GM23338 (cell line): ENCODE measurements around the gene PTCD2.
"Not testable (repeated sequence)": the region's sequence is repeated elsewhere in the genome, so short reads cannot be mapped to it uniquely, and the experiment has no call there.

ENCODE experiments used
- CREB1 ChIP-seq: fragments of 250-450 bp; sonication (Bioruptor Pico); IDR thresholded peaks from 2 replicates; pipeline ENCODE4 v1.5.0; 2020; ENCODE audit warnings: low read depth, mild to moderate bottlenecking, moderate library complexity
- ETS1 ChIP-seq: IDR thresholded peaks from 2 replicates; pipeline ENCODE4 v1.6.1; 2016; ENCODE audit warnings: antibody characterized with exemption
- EZH2 ChIP-seq: fragments of 200-600 bp; sonication (generic); IDR thresholded peaks from one replicate; pipeline ENCODE4 v1.8.0; 2017; ENCODE audit warnings: antibody characterized with exemption, mild to moderate bottlenecking, low read depth; ENCODE audit not compliant: unreplicated experiment
- EZH2phosphoT487 ChIP-seq: fragments of 200-600 bp; sonication (generic); IDR thresholded peaks from one replicate; pipeline ENCODE4 v1.8.1; 2018; ENCODE audit warnings: antibody characterized with exemption; ENCODE audit not compliant: unreplicated experiment
- JUNB ChIP-seq: IDR thresholded peaks from one replicate; pipeline ENCODE4 v1.6.1; 2016; ENCODE audit warnings: antibody characterized with exemption; ENCODE audit not compliant: unreplicated experiment
- POLR2AphosphoS5 ChIP-seq: IDR thresholded peaks from 2 replicates; pipeline ENCODE4 v1.6.1; 2016; ENCODE audit warnings: antibody characterized with exemption, low read depth
- STAT1 ChIP-seq: IDR thresholded peaks from one replicate; pipeline ENCODE4 v1.6.1; 2016; ENCODE audit warnings: antibody characterized with exemption; ENCODE audit not compliant: unreplicated experiment
- ZNF114 ChIP-seq: fragments of 250-450 bp; sonication (Bioruptor Pico); IDR thresholded peaks from 2 replicates; pipeline ENCODE4 v1.5.0; 2020; ENCODE audit warnings: mild to moderate bottlenecking, moderate library complexity
- ZNF331 ChIP-seq: fragments of 250-450 bp; sonication (Bioruptor Pico); IDR thresholded peaks from 2 replicates; pipeline ENCODE4 v1.5.0; 2020; ENCODE audit warnings: low read depth, mild to moderate bottlenecking, moderate library complexity
- TF ChIP-seq, protein P1 (sequence below), 2 experiments: fragments of 200-600 bp in 1 of 2; sonication (generic) in 1 of 2; conservative IDR thresholded peaks; 2 replicates each; pipeline versions ENCODE4 v1.5.1 to v1.6.1; 2016 to 2017; ENCODE audit warnings: antibody characterized with exemption in 2 of 2, low read depth in 2 of 2, mild to moderate bottlenecking in 2 of 2, moderate library complexity in 1 of 2
- TF ChIP-seq, protein P2 (sequence below): IDR thresholded peaks from one replicate; pipeline ENCODE4 v1.6.1; 2018; ENCODE audit warnings: antibody characterized with exemption; ENCODE audit not compliant: unreplicated experiment
- TF ChIP-seq, protein P3 (sequence below): fragments of 250-450 bp; sonication (Bioruptor Pico); IDR thresholded peaks from 2 replicates; pipeline ENCODE4 v1.5.0; 2020; ENCODE audit warnings: mild to moderate bottlenecking, moderate library complexity

- TF ChIP-seq, protein P1, sequence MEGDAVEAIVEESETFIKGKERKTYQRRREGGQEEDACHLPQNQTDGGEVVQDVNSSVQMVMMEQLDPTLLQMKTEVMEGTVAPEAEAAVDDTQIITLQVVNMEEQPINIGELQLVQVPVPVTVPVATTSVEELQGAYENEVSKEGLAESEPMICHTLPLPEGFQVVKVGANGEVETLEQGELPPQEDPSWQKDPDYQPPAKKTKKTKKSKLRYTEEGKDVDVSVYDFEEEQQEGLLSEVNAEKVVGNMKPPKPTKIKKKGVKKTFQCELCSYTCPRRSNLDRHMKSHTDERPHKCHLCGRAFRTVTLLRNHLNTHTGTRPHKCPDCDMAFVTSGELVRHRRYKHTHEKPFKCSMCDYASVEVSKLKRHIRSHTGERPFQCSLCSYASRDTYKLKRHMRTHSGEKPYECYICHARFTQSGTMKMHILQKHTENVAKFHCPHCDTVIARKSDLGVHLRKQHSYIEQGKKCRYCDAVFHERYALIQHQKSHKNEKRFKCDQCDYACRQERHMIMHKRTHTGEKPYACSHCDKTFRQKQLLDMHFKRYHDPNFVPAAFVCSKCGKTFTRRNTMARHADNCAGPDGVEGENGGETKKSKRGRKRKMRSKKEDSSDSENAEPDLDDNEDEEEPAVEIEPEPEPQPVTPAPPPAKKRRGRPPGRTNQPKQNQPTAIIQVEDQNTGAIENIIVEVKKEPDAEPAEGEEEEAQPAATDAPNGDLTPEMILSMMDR (conservative IDR thresholded peaks at IDR 0.05; ENCODE audit: low read depth in 2 of 2) = not testable (repeated sequence)
- not testable (repeated sequence) for TF ChIP-seq EZH2phosphoT487, POLR2AphosphoS5, ETS1, CREB1, EZH2, ZNF331, JUNB, STAT1, ZNF114
- TF ChIP-seq, protein P2, sequence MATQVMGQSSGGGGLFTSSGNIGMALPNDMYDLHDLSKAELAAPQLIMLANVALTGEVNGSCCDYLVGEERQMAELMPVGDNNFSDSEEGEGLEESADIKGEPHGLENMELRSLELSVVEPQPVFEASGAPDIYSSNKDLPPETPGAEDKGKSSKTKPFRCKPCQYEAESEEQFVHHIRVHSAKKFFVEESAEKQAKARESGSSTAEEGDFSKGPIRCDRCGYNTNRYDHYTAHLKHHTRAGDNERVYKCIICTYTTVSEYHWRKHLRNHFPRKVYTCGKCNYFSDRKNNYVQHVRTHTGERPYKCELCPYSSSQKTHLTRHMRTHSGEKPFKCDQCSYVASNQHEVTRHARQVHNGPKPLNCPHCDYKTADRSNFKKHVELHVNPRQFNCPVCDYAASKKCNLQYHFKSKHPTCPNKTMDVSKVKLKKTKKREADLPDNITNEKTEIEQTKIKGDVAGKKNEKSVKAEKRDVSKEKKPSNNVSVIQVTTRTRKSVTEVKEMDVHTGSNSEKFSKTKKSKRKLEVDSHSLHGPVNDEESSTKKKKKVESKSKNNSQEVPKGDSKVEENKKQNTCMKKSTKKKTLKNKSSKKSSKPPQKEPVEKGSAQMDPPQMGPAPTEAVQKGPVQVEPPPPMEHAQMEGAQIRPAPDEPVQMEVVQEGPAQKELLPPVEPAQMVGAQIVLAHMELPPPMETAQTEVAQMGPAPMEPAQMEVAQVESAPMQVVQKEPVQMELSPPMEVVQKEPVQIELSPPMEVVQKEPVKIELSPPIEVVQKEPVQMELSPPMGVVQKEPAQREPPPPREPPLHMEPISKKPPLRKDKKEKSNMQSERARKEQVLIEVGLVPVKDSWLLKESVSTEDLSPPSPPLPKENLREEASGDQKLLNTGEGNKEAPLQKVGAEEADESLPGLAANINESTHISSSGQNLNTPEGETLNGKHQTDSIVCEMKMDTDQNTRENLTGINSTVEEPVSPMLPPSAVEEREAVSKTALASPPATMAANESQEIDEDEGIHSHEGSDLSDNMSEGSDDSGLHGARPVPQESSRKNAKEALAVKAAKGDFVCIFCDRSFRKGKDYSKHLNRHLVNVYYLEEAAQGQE = not testable (repeated sequence)
- TF ChIP-seq, protein P3, sequence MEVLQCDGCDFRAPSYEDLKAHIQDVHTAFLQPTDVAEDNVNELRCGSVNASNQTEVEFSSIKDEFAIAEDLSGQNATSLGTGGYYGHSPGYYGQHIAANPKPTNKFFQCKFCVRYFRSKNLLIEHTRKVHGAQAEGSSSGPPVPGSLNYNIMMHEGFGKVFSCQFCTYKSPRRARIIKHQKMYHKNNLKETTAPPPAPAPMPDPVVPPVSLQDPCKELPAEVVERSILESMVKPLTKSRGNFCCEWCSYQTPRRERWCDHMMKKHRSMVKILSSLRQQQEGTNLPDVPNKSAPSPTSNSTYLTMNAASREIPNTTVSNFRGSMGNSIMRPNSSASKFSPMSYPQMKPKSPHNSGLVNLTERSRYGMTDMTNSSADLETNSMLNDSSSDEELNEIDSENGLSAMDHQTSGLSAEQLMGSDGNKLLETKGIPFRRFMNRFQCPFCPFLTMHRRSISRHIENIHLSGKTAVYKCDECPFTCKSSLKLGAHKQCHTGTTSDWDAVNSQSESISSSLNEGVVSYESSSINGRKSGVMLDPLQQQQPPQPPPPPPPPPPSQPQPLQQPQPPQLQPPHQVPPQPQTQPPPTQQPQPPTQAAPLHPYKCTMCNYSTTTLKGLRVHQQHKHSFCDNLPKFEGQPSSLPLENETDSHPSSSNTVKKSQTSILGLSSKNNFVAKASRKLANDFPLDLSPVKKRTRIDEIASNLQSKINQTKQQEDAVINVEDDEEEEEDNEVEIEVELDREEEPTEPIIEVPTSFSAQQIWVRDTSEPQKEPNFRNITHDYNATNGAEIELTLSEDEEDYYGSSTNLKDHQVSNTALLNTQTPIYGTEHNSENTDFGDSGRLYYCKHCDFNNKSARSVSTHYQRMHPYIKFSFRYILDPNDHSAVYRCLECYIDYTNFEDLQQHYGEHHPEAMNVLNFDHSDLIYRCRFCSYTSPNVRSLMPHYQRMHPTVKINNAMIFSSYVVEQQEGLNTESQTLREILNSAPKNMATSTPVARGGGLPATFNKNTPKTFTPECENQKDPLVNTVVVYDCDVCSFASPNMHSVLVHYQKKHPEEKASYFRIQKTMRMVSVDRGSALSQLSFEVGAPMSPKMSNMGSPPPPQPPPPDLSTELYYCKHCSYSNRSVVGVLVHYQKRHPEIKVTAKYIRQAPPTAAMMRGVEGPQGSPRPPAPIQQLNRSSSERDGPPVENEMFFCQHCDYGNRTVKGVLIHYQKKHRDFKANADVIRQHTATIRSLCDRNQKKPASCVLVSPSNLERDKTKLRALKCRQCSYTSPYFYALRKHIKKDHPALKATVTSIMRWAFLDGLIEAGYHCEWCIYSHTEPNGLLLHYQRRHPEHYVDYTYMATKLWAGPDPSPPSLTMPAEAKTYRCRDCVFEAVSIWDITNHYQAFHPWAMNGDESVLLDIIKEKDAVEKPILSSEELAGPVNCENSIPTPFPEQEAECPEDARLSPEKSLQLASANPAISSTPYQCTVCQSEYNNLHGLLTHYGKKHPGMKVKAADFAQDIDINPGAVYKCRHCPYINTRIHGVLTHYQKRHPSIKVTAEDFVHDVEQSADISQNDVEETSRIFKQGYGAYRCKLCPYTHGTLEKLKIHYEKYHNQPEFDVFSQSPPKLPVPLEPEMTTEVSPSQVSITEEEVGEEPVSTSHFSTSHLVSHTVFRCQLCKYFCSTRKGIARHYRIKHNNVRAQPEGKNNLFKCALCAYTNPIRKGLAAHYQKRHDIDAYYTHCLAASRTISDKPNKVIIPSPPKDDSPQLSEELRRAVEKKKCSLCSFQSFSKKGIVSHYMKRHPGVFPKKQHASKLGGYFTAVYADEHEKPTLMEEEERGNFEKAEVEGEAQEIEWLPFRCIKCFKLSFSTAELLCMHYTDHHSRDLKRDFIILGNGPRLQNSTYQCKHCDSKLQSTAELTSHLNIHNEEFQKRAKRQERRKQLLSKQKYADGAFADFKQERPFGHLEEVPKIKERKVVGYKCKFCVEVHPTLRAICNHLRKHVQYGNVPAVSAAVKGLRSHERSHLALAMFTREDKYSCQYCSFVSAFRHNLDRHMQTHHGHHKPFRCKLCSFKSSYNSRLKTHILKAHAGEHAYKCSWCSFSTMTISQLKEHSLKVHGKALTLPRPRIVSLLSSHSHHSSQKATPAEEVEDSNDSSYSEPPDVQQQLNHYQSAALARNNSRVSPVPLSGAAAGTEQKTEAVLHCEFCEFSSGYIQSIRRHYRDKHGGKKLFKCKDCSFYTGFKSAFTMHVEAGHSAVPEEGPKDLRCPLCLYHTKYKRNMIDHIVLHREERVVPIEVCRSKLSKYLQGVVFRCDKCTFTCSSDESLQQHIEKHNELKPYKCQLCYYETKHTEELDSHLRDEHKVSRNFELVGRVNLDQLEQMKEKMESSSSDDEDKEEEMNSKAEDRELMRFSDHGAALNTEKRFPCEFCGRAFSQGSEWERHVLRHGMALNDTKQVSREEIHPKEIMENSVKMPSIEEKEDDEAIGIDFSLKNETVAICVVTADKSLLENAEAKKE = not testable (repeated sequence)
These were observed 84.6 kb downstream of the PTCD2 start for GRCh38 chr5:72404771-72405170.
